GM21737 (cell line): ENCODE data around the gene LRFN2.

ENCODE experiments used
- ATAC-seq: cut with Tn5 transposase; IDR thresholded peaks from one replicate; pipeline ENCODE4 v1.9.1; 2021; ENCODE audit warnings: mild to moderate bottlenecking, moderate library complexity; ENCODE audit not compliant: unreplicated experiment

The LRFN2 gene

DNA sequence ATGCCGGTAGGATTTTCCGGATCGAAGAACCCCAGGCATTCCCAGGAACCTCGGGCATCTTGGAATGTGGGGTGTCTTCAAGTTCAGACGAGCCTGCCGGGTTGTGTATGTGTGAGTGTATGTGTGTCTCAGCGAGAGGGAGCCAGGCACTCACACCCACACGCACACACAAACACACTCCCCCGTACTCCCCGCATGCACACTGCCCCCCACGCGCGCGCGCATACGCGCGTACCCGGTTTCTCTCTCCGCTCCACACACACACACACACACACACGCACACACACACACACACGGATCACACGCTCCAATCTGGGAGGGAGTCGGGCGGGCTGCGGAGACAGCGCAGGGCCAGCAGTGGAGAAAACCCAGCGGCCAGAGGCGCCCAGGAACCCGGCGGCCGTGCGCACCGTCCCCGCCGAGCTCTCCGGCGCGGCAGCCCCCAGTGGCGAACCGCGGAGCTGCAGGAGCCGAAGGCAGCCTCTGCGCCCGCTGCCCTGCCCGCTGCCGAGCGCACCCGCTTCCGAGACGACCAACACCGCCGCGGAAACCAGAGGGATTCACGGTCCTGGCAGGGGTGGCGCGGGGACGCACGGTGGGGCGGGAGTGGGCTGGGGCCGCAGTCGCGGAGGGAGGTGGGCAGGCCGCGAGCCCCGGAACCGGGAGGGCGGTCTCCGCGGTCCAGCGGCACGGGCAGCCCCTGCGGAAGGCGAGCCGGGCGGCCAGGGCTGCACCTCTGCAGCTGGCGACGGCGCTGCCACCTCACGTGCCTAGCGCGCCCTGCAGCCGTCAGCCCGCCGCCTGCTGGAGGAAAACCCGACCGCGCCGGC, at the start of gene LRFN2:
TSS of gene LRFN2 (minus strand) at position 125 of the 830 bp plus-strand sequence.
- peak; percentile 94 for ATAC-seq

DNA sequence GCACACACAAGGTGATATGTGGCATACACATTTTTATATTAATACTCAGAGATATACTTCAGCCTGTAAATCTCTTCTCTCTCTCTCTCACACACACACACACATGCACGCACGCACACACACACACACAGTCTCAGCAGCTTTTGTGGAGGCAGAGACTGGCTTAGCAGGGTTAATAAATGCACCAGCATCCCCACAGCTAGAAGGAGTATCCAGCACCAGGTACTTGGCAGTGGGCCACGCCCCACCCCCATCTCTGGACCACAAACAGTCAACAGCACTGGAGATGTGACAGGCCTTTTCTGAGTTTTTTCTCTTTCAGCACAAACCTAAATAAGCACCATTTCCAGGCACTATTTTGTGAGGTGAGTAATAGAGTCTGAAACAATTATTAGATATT, 47.3 kb upstream of the LRFN2 start:
- ATAC-seq = no peak

DNA sequence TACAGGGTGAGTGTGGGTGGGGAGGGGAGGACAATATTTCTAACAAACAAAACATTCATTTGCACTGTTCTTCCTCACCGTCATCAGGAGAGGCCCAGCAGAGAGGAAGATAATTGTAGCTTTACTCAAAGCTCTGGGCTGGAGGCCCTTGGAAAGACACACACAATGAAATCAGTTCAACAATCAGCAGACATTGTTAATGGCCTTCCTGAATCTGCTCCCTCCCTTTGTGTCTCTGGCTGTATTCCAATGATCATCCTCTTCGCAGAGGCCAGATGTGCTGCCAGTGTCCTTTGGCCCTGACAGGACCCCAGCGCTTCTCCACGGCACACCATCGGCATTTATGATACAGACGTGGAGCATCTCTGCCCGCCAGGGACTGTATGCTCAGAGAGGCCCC, 44.6 kb upstream of the LRFN2 start:
- no peak for ATAC-seq

DNA sequence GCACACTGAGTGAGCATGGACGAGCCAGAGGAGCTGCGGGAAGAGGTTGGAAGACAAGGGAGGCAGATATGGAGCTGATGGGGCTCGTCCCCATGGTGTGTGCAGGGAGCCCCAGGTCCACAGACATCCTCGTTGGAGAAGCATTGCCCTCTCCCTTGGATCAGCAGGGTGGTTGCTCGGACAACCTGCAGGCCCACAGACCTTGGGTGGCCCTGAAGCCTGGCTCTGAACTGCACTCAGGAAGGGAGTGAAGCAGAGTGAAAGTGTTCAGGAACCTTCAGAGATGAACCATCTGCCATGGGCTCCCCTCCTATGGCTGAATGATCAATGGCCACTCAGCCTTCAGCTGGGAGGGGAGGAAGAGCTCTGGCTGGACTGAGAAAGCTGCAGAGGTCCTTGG, 43.3 kb upstream of the LRFN2 start:
- no peak for ATAC-seq

DNA sequence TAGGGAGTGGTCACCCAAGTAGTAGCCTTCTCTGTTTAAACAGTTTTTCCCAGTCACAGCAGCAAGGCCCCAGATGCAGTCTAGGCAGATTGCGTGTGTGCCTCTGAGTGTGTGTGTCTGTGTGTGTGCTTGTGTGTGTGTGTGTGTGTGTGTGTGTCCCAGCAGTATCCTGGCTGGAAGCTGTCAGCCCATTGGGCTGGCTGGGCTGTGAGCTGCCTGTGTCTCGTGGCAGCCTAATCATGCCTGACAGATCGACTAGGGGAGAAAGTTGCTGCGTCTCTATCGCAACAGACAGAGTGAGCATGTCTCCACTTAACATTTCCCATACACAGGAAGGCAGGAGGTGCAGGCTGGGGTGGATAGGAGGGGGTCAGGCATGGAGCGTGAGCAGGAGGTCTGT, 42.9 kb upstream of the LRFN2 start:
- ATAC-seq = no peak

DNA sequence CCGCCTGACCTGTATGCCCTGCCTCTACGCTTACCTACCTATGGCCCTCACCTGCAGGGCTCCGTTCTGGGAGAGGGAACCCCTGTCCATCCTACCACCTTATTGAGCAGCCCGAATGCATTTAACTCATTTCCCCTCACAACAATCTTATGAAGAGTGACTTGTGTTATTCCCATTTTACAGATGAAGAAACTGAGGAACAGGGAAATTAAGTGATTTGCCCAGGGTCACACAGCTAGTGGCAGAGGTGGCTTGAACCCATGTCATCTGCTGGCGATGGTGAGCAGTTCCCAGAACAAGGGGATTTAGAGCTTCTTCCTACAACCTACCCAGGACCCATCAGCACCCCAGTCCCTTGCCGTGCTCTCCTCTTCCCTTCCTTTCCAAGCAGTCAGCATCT, 42.3 kb upstream of the LRFN2 start:
- ATAC-seq = no peak

DNA sequence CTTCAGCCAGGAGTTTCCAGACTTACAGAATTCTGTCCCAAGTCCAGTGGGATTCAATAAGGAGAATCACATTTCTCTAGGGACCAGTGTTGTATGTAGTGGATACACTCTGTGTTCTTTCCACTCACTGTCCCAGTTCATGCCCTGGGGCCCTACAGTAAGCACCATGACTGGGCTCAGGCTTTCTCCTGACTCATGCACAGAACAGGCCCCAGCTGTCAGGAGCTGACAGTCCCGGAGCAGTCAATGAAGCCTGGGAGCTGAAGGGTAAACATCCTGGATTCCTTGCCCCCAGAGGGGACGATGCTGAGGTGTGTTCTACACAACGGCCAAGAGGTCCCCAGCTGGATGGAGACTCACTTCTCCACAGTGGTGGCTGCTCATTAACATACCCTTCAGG, 40.2 kb upstream of the LRFN2 start:
- no peak for ATAC-seq

DNA sequence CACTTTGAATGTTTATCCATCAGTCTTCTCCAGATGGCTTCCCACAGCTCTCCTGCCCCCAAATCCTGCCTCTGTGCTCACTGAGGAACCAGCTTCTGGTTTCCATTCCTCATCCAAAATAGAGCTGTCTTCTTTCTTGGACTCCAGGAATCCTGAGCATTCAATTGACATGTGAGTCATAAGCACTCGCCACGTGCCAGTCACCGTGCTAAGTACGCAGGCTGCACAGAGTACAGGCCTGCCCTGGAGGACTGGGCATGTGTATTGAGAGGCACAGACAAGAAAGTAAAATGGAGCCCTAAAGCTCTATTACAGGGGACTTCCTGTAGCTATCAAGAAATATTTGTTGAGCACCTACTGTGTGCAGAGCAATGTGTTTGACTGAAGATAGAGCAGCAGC, 39.7 kb upstream of the LRFN2 start:
- ATAC-seq = no peak

DNA sequence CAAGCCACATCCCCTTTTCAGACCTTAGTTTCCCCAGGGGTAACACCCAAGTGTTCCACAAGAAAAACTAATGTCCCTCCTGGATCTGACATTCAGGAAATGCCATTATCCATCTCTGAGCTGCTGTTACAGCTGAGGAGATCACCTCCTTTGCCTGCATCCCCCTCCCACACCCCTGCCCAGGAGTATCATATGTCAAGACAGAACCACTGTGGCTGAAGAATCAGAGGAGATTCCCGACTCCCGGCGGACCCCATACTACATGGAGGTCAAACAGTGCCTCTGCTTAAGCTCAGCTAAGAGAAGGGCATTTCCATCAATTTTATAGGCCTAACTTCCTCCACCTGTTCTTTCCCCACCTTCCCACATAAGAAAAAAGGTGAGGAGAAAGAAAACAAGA, 36.8 kb upstream of the LRFN2 start:
- ATAC-seq = no peak

DNA sequence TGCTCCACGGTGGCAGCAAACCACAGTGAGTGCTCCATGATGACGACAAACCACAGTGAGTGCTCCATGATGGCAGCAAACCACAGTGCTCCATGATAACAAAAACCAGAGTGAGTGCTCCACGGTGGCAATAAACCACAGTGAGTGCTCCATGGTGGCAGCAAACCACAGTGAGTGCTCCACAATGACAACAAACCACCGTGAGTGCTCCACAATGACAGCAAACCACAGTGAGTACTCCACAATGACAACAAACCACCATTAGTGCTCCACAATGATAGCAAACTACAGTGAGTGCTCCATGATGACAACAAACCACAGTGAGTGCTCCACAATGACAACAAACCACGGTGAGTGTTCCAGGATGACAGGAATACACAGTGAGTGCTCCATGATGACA, 36.0 kb upstream of the LRFN2 start:
- no peak for ATAC-seq

DNA sequence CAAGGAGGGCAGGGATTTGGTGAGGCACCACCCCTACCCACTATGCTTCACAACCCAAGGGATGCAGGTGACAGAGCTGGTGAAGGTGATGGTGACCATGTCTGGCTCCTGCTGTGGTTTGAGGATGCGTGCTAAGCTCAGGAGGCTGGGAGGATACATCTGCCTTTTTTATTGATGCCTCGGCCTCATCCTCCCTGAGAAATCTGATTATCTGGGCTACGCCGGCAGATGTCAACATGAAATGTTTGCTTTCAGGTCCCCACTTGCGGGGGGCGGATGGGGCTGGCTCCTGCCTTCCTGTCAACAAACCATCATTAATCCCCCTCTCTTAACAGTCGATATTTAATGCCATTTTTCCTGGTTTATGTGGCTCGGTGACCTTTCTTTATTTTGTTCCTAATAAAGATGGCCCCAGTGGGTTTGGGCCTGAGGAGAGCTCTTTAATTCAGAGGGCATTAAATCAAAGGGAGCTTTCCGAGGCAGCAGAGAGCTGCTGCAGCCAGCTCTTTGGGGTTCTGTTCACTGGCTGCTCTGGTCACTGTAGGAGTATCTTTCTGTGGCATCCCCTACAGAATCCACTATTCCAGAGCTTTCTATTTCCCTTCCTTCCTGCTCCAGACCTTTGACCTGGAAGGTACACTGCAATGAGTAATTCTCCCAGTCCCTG, 33.5 kb upstream of the LRFN2 start:
- ATAC-seq = no peak

DNA sequence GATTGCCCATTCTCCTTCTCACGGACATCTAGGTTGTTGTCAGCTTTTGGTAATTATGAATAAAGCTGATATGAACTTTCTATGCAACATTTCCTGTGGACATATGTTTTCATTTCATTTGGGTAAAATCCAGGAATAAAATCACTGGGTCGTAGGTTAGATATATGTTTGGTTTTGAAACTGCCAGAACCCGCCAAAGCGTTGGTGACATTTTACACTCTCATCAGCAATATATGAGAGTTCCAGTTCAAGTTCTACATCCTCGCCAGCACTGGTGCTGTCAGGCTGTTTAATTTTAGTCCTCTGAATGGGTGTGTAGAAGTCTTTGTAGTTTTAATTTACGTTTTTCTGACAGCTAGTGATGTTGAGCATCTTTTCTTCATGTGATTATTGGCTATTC, 27.5 kb upstream of the LRFN2 start:
- no peak for ATAC-seq

DNA sequence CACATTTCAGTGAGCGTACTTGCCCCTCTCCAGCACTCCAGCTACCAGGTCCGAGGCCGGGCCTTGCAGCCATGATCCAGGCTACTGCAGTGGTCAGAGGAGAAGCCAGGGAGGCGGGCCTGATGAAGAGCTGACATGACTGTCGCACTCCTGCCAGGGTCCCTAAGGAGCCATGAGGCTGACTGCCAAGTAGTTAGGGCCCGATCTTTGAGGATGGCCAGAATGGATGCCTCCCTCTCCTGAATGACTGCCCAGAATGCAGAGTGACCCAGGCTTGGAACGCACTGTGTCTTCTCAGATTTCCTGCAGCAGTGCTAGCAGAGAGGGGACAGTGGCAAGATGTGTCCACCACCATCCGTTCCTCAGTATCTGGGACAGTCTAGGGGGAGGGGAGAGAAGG, 24.7 kb upstream of the LRFN2 start:
- ATAC-seq = no peak

DNA sequence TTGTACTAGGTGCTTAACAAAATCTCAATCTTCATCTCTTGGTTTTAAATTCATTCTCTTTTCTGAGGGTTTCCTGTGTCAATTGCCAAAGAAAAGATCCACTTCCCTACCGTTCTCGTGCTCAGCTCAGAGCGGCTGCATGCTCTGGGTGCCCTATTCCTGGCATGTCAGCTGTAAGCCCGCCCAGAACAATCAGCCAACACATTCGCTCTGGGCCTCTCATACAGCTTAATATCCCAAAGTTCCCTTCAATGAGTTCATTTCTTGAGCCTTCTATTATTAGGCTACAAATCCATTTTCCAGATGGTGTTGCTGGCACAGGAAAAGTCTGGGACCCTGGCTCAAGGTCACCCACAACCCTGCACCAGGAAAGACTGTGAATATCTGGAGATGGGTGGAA, 24.3 kb upstream of the LRFN2 start:
- ATAC-seq = no peak

DNA sequence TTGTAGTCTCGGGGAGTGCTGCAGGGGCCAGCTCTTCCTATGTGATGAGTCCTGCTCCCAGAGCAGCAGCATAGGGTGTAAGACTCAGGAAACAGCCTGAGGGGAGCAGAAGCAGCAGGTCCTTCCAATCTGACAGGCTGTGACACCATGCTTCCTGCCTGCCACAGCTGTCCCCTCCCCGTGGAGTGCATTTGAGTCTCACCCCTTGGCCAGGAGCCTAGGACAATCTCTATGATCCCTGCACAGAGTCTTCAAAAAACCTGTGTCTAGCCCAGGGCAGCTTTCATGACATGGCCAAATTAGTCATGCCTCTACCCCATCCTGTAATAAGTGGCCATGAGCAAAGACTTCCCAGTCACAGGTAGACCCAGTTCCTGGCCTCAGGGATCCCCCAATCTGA, 23.1 kb upstream of the LRFN2 start:
- ATAC-seq = no peak

DNA sequence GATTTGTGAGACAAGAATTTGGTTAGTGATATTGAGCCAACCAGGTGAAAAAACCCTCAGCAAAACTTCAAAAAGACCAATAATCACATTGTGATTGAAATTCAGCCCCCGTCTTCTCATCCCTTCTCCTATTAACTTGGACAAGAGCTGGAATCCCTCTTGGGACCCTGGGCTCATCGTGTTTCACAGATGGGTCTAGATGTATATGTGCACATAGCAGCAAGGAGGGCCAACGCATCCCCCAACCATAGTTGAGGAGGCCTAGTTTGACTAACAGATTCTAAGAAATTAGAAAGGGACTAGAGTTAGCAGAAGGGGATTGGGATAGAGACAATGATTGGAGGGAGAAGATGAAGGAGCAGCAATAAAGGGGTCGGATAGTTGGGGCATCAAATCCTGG, 19.8 kb upstream of the LRFN2 start:
- ATAC-seq = no peak

DNA sequence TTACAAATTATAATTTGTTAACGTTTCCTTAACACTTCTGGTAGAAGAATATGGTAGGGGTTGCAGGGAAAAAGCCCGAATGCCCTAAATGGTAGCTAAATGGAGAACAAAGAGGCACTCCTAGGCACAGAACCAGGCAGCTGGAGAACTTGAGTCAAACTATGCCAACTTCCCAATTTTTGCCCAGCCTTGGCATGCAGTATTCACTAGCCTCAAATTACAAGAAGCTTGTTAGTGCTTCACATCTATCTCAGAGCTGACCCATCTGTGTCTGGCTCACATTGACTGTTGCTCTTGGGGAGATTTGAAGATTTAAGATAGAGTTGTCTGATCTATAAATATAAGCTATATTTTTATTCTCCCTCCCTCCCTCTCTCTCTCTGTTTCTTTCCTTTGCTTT, 19.4 kb upstream of the LRFN2 start:
- ATAC-seq = no peak

DNA sequence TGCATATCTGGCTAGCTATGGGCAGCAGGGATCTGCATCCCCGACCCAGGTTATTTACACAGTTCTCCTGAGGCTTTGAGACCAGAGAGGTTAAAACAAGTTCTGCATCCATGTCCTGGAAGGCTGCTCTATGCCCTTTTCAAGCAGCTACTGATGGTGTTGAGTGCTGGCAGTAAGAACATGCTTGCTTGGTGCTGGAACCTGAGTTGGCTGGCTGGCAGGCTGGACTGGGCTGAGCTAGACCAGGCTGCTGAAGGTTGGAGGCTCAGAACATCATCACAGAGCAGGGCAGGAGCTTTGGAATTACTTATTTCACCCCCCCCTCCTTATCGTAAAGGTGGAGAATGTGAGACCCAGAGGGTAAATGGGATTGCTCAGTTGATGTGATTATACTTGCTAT, 16.9 kb upstream of the LRFN2 start:
- no peak for ATAC-seq

DNA sequence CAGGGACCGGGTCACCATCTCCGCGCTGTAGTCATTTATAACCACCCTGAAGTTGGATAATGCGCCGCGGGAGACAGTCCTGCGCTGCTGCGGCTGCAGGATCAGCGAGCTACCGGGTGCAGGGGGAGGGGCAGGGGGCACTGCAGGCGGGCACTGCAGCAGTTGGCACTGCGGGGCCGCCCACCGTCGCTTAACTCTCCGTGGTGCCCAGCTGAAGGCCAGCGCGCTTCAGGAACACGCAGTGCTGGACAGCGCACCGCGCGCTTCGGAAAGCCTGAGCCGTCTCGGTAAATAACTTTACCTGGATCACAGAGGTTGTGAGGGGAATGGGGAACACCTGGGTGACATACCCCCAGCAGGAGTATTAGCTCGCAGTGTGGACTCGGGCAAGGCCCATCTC, 12.4 kb upstream of the LRFN2 start:
- ATAC-seq = no peak

DNA sequence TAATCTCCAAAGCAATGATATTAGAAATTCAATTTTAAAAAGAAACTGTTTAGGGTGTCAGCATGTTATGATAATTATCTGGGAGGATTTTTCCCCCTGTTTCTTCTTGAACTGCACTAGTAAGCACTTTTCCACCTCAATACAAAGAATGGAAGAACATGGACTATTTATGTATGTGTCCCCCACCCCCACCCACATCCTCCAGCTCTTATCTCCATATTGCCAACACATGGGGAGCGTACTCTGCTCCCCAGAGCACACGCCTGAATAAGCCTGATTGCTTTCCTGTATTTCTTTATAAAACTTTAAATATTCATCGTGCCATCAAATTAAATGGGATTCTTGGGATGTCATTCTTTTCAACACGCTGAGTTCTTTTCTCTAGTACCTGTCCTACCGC, 11.4 kb upstream of the LRFN2 start:
- no peak for ATAC-seq

DNA sequence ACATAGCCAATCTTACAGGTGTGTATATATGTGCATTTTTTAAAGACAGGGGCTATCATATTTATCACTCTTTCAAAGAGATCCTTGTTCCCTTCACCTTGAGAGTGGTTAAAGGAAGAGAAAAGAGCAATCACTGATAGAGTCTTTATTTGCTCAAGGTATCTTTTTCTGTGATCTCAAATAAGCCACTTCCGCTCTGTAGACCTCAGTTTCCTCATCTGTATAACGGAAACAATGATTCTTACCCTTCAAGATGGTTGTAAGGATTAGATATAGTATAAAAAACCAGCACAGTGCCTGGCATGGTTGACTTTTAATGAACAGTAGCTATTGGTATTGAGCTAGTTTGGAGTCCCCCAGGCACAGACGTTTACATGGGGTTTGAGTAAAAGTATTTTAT, 10.1 kb upstream of the LRFN2 start:
- no peak for ATAC-seq

DNA sequence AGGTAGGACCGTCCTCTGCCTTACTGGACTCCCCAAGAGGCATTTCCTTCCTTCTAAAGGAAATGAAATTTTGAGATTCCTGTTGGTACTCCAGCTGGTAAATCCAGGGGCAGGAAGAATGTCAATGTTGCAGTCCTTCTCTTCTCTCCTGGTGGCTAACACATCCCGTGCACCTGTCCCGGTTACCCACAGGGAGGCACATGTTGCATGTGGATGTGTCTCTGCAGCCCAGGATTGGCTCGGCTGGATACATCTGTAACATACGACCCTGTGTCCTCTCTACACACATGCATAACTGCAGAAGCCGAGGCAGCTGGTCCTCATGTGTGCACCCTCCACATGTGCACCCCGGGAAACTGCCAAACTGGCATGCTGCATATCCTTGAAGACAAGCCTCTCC, 1.3 kb upstream of the LRFN2 start:
- no peak for ATAC-seq

DNA sequence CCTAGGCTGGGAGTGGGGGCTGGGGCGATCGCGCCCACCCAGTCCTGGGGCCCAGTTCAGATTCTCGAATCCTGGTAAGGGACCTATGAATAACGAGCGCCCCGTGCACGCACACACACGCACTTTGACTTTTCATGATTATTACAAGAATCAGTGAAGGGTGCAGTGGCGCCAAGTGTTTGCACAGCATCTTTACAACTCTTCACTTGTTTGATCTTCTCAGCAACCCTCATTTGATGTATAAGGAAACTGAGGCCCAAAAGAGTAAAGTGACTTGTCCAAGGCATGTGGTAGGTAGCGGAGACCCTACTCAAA, 863 bp upstream of the LRFN2 start:
- ATAC-seq = no peak
